Loucy (cell line): ENCODE data around the gene SLC46A2.

ENCODE experiments used
- H2AFZ ChIP-seq: fragments of 200-600 bp; sonication (generic); 2 replicates; pipeline ENCODE4 v1.6.0; 2016; ENCODE audit warnings: antibody characterized with exemption, mild to moderate bottlenecking, low read length, moderate library complexity
- H3F3A ChIP-seq: fragments of 200-600 bp; 2 replicates; pipeline ENCODE4 v1.6.0; 2016; ENCODE audit warnings: antibody characterized with exemption, low read depth, mild to moderate bottlenecking
- H3K27me3 ChIP-seq: fragments of 200-600 bp; sonication (generic); 2 replicates; pipeline ENCODE4 v1.6.1; 2014; ENCODE audit warnings: low read length, mild to moderate bottlenecking; ENCODE audit not compliant: insufficient read depth, poor library complexity, severe bottlenecking
- H3K36me3 ChIP-seq: fragments of 200-600 bp; sonication (generic); 2 replicates; pipeline ENCODE4 v1.6.1; 2016; ENCODE audit warnings: low read length; ENCODE audit not compliant: insufficient read depth
- H3K4me1 ChIP-seq: fragments of 200-600 bp; sonication (generic); 2 replicates; pipeline ENCODE4 v1.5.1; 2014; ENCODE audit warnings: low read length, mild to moderate bottlenecking; ENCODE audit not compliant: insufficient read depth, poor library complexity, severe bottlenecking
- H3K4me2 ChIP-seq: fragments of 200-600 bp; sonication (generic); 2 replicates; pipeline ENCODE4 v1.6.0; 2014; ENCODE audit warnings: antibody characterized with exemption, low read length, low read depth, mild to moderate bottlenecking; ENCODE audit not compliant: poor library complexity, severe bottlenecking
- H3K4me3 ChIP-seq: fragments of 200-600 bp; sonication (generic); 2 replicates; pipeline ENCODE4 v1.5.1; 2014; ENCODE audit warnings: low read length, mild to moderate bottlenecking, mixed read lengths; ENCODE audit not compliant: poor library complexity, severe bottlenecking
- H3K79me2 ChIP-seq: fragments of 200-600 bp; sonication (generic); 2 replicates; pipeline ENCODE4 v1.6.1; 2014; ENCODE audit warnings: low read length; ENCODE audit not compliant: insufficient read depth
- H3K9ac ChIP-seq: fragments of 200-600 bp; sonication (generic); 2 replicates; pipeline ENCODE4 v1.6.0; 2014; ENCODE audit warnings: mild to moderate bottlenecking, low read depth, low read length, moderate library complexity; ENCODE audit not compliant: poor library complexity, severe bottlenecking
- H3K9me2 ChIP-seq: fragments of 200-600 bp; sonication (generic); replicated peaks from 2 replicates; pipeline ENCODE4 v1.6.1; 2016; ENCODE audit warnings: low read depth, low read length, mixed read lengths
- H3K9me3 ChIP-seq: fragments of 200-600 bp; sonication (generic); 2 replicates; pipeline ENCODE4 v1.6.1; 2014; ENCODE audit warnings: mild to moderate bottlenecking, antibody characterized with exemption, low read length, low read depth; ENCODE audit not compliant: insufficient read depth
- H4K20me1 ChIP-seq: fragments of 200-600 bp; sonication (generic); 2 replicates; pipeline ENCODE4 v1.6.0; 2014; ENCODE audit warnings: antibody characterized with exemption, low read length, mild to moderate bottlenecking; ENCODE audit not compliant: insufficient read depth, poor library complexity, severe bottlenecking
- CTCF ChIP-seq: fragments of 200-600 bp; sonication (generic); conservative IDR thresholded peaks from 2 replicates; pipeline ENCODE4 v1.5.1; 2014; ENCODE audit warnings: mild to moderate bottlenecking, antibody characterized with exemption, low read length
- EZH2phosphoT487 ChIP-seq: fragments of 200-600 bp; IDR thresholded peaks from 2 replicates; pipeline ENCODE4 v1.6.1; 2018; ENCODE audit warnings: antibody characterized with exemption, mild to moderate bottlenecking, moderate library complexity, borderline replicate concordance

SLC46A2 gene

GRCh38 chr9:112844771-112845542, 45.7 kb downstream of the SLC46A2 start:
- H3K9me3 ChIP-seq: no peaks in the 10 kb centered on the region
- peak overlapping the region; percentile 33 for H3K4me3 ChIP-seq
- H3K27me3 ChIP-seq: no peaks in the 10 kb centered on the region
- peak overlapping the region; percentile 56 for H3K4me2 ChIP-seq
- no peaks in the 10 kb centered on the region for H3K36me3 ChIP-seq
- H4K20me1 ChIP-seq: no peaks in the 10 kb centered on the region
- peaks cover 6% of the 10 kb centered on the region for H3K4me1 ChIP-seq
- no peaks in the 10 kb centered on the region for H3F3A ChIP-seq
- no peaks in the 10 kb centered on the region for H3K9me2 ChIP-seq
- no peak for TF ChIP-seq EZH2phosphoT487
- peak; percentile 99 for TF ChIP-seq CTCF
- no peak overlapping the region for H3K9ac ChIP-seq
- H2AFZ ChIP-seq: peak overlapping the region; percentile 72
- H3K79me2 ChIP-seq: no peaks in the 10 kb centered on the region

DNA sequence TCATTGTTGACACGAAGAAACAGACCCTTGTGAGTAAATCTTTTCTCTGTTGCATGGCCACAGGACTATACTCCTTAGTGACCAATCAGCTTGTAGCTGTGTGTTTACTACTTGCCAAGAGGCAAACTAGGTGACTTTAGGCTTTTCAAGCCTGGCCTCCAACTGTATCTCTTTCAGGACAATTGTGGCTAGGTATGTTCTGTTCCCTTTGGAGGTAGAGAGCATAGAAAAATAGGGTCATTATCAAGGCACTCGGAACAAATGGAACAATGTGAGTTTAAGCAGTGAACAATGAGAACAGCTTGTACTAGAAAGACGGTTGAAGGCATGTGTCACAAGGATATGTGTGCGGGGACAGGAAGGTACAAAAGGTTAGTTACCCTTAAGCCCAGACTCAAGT, 48.1 kb downstream of the SLC46A2 start:
- no peaks in the 10 kb centered on the region for H3F3A ChIP-seq
- H3K4me1 ChIP-seq: peaks cover 6% of the 10 kb centered on the region
- no peak overlapping the region for H2AFZ ChIP-seq

DNA sequence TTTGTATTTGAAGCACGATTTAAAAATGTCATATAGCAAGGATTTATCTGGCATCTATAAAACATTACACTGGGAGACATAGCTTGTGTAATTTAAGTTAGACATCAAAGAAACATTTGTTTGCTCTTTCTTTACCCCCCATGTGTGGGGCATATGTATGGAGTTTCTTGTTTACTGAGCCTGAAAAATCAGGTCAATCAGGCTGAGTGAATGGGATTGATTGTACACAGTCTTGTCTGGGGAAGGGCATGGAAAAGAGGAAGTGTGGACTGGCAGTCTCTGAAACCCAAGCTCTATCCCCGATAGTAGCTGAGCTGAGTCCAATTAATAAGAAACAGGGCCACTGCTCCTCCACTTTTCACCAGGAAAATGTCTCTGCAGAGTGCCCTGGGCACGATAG, 49.4 kb downstream of the SLC46A2 start:
- Histone ChIP-seq H3K9me2 (no peaks in the 10 kb centered on the region), H3K79me2 (no peaks in the 10 kb centered on the region), H3K36me3 (no peaks in the 10 kb centered on the region), H3K4me1 (peaks cover 6% of the 10 kb centered on the region), H3F3A (no peaks in the 10 kb centered on the region), H3K9ac (no peak overlapping the region), H3K4me2 (no peak overlapping the region), H4K20me1 (no peaks in the 10 kb centered on the region), H2AFZ (no peak overlapping the region), H3K27me3 (no peaks in the 10 kb centered on the region), H3K9me3 (no peaks in the 10 kb centered on the region), H3K4me3 (no peak overlapping the region)
- TF ChIP-seq EZH2phosphoT487 (no peak), CTCF (no peak)

More for the DNA sequence above, 48.1 kb downstream of the SLC46A2 start:
- H3K79me2 ChIP-seq: no peaks in the 10 kb centered on the region
- no peaks in the 10 kb centered on the region for H3K9me3 ChIP-seq
- H3K4me2 ChIP-seq: no peak overlapping the region
- H3K4me3 ChIP-seq: no peak overlapping the region
- no peaks in the 10 kb centered on the region for H3K27me3 ChIP-seq
- no peaks in the 10 kb centered on the region for H3K9me2 ChIP-seq
- TF ChIP-seq CTCF: no peak
- H3K9ac ChIP-seq: no peak overlapping the region
- no peaks in the 10 kb centered on the region for H4K20me1 ChIP-seq
- H3K36me3 ChIP-seq: no peaks in the 10 kb centered on the region
